ENCODE measurements around the gene ERC2. TPM values are rescaled to one million over a fixed set of nuclear protein-coding genes. Genes with fewer than 3 reads are reported as not detected.
"Not testable (repeated sequence)": the region's sequence is repeated elsewhere in the genome, so short reads cannot be mapped to it uniquely, and the experiment has no call there.

The ERC2 gene
- polyA plus RNA-seq (2013) = 1.3 and 1.4 TPM in 2 replicates

GRCh38 chr3:56468184-56469106 is at the start of gene ERC2:
ERC2 (minus strand) TSS chr3:56468467.
- Histone ChIP-seq H3K18ac (ENCODE audit: low read length) (no peak within 1 kb of the TSS), H3K27ac (ENCODE audit: low read depth, low read length) (no peak within 1 kb of the TSS), H3K4me3 (ENCODE audit: low read depth, low read length) (peak within 1 kb of the TSS; percentile 78), H3K14ac (ENCODE audit: low read length) (no peak within 1 kb of the TSS), H3K36me3 (ENCODE audit: control insufficient read depth in 1 of 2, insufficient read depth in 2 of 2, low read length in 2 of 2) (no peaks in the 10 kb centered on the region), H3K9ac (ENCODE audit: low read length) (peak within 1 kb of the TSS; percentile 80), H3K4ac (ENCODE audit: low read depth, low read length) (no peak within 1 kb of the TSS), H3K27me3 (ENCODE audit: insufficient read depth, low read length) (no peaks in the 10 kb centered on the region), H3K4me1 (ENCODE audit: control insufficient read depth in 1 of 2, insufficient read depth in 2 of 2, low read length in 2 of 2) (peaks cover 0 to 2% of the 10 kb centered on the region in 2 experiments), H4K12ac (ENCODE audit: low read depth, low read length) (no peak within 1 kb of the TSS), H2AFZ (ENCODE audit: insufficient read depth, low read length, poor library complexity) (peak within 1 kb of the TSS; percentile 88), H4K8ac (ENCODE audit: low read depth, low read length) (peak within 1 kb of the TSS; percentile 4), H2AK5ac (ENCODE audit: low read length) (no peak within 1 kb of the TSS), H3K79me1 (ENCODE audit: low read length) (no peaks in the 10 kb centered on the region), H2BK12ac (ENCODE audit: low read length) (no peak within 1 kb of the TSS), H2BK5ac (ENCODE audit: low read depth, low read length, poor library complexity) (no peak within 1 kb of the TSS), H3K79me2 (ENCODE audit: control insufficient read depth, insufficient read depth, low read length, poor library complexity) (no peaks in the 10 kb centered on the region), H3K4me2 (ENCODE audit: low read length) (peak within 1 kb of the TSS; percentile 100), H3K23ac (ENCODE audit: low read length) (no peak within 1 kb of the TSS), H2BK120ac (ENCODE audit: insufficient read depth, low read length, poor library complexity) (no peak within 1 kb of the TSS), H4K91ac (ENCODE audit: low read depth, low read length) (peak within 1 kb of the TSS; percentile 42), H3K9me3 (ENCODE audit: insufficient read depth, low read depth, low read length) (no peaks in the 10 kb centered on the region)
- no CpG with 5 or more reads among the region's 82 CpGs for WGBS (ENCODE audit: extremely low coverage, insufficient coverage, insufficient read length)
- peak; percentile 31 to 48 for DNase-seq

- Histone ChIP-seq H2BK12ac (ENCODE audit: low read length) (no peak overlapping the region), H2BK5ac (ENCODE audit: low read depth, low read length, poor library complexity) (no peak overlapping the region), H3K27me3 (ENCODE audit: insufficient read depth, low read length) (no peaks in the 10 kb centered on the region), H3K4me1 (ENCODE audit: control insufficient read depth in 1 of 2, insufficient read depth in 2 of 2, low read length in 2 of 2) (no peaks in the 10 kb centered on the region), H2BK120ac (ENCODE audit: insufficient read depth, low read length, poor library complexity) (no peak overlapping the region), H4K8ac (ENCODE audit: low read depth, low read length) (no peak overlapping the region), H3K4ac (ENCODE audit: low read depth, low read length) (no peak overlapping the region), H3K14ac (ENCODE audit: low read length) (no peak overlapping the region), H4K12ac (ENCODE audit: low read depth, low read length) (no peak overlapping the region), H3K36me3 (ENCODE audit: control insufficient read depth in 1 of 2, insufficient read depth in 2 of 2, low read length in 2 of 2) (no peaks in the 10 kb centered on the region), H3K4me2 (ENCODE audit: low read length) (no peak overlapping the region), H2AK5ac (ENCODE audit: low read length) (no peak overlapping the region), H3K4me3 (ENCODE audit: low read depth, low read length) (no peak overlapping the region), H3K18ac (ENCODE audit: low read length) (no peak overlapping the region), H2AFZ (ENCODE audit: insufficient read depth, low read length, poor library complexity) (no peak overlapping the region), H4K91ac (ENCODE audit: low read depth, low read length) (no peak overlapping the region), H3K9ac (ENCODE audit: low read length) (no peak overlapping the region), H3K79me2 (ENCODE audit: control insufficient read depth, insufficient read depth, low read length, poor library complexity) (no peaks in the 10 kb centered on the region), H3K79me1 (ENCODE audit: low read length) (no peaks in the 10 kb centered on the region), H3K23ac (ENCODE audit: low read length) (no peak overlapping the region), H3K27ac (ENCODE audit: low read depth, low read length) (no peak overlapping the region), H3K9me3 (ENCODE audit: insufficient read depth, low read depth, low read length) (no peaks in the 10 kb centered on the region)
- WGBS (ENCODE audit: extremely low coverage, insufficient coverage, insufficient read length) = no CpG with 5 or more reads among the region's 3 CpGs
- no peak for DNase-seq
These were observed 34.5 kb upstream of the ERC2 start for GRCh38 chr3:56502738-56503137.

DNA sequence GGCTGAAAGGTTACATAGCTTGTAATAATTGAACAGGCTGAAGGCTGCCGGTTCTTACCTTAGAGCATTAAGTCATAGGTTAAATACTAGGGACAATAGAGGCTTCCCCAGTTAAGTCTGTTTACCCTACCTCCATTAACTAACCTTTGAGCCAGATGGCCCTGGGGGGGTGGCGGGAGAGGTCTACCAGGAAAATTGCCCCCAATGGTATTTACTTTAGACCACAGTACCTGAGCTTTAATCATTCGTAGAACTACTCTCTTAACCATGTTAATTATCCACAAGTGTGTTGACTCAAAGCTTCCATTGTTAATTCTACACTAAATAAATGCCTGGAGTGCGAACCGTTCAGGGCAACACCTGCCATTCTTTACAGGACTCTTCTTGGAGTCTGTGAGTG is 28.1 kb upstream of the ERC2 start:
- H3K27me3 ChIP-seq (ENCODE audit: insufficient read depth, low read length); H3K79me2 ChIP-seq (ENCODE audit: control insufficient read depth, insufficient read depth, low read length, poor library complexity); H2BK120ac ChIP-seq (ENCODE audit: insufficient read depth, low read length, poor library complexity); H3K14ac ChIP-seq (ENCODE audit: low read length); H3K27ac ChIP-seq (ENCODE audit: low read depth, low read length); H4K12ac ChIP-seq (ENCODE audit: low read depth, low read length); H3K79me1 ChIP-seq (ENCODE audit: low read length); H2BK5ac ChIP-seq (ENCODE audit: low read depth, low read length, poor library complexity); H3K18ac ChIP-seq (ENCODE audit: low read length); H3K36me3 ChIP-seq (ENCODE audit: control insufficient read depth in 1 of 2, insufficient read depth in 2 of 2, low read length in 2 of 2); DNase-seq; H3K4ac ChIP-seq (ENCODE audit: low read depth, low read length); H3K9ac ChIP-seq (ENCODE audit: low read length); H2AFZ ChIP-seq (ENCODE audit: insufficient read depth, low read length, poor library complexity); H2BK12ac ChIP-seq (ENCODE audit: low read length); H3K4me3 ChIP-seq (ENCODE audit: low read depth, low read length); H3K4me2 ChIP-seq (ENCODE audit: low read length); H4K91ac ChIP-seq (ENCODE audit: low read depth, low read length); H3K23ac ChIP-seq (ENCODE audit: low read length); H4K8ac ChIP-seq (ENCODE audit: low read depth, low read length); H3K4me1 ChIP-seq (ENCODE audit: control insufficient read depth in 1 of 2, insufficient read depth in 2 of 2, low read length in 2 of 2); H3K9me3 ChIP-seq (ENCODE audit: insufficient read depth, low read depth, low read length); H2AK5ac ChIP-seq (ENCODE audit: low read length): not testable (repeated sequence)
- WGBS (ENCODE audit: extremely low coverage, insufficient coverage, insufficient read length) = no CpG with 5 or more reads among the region's 5 CpGs

DNA sequence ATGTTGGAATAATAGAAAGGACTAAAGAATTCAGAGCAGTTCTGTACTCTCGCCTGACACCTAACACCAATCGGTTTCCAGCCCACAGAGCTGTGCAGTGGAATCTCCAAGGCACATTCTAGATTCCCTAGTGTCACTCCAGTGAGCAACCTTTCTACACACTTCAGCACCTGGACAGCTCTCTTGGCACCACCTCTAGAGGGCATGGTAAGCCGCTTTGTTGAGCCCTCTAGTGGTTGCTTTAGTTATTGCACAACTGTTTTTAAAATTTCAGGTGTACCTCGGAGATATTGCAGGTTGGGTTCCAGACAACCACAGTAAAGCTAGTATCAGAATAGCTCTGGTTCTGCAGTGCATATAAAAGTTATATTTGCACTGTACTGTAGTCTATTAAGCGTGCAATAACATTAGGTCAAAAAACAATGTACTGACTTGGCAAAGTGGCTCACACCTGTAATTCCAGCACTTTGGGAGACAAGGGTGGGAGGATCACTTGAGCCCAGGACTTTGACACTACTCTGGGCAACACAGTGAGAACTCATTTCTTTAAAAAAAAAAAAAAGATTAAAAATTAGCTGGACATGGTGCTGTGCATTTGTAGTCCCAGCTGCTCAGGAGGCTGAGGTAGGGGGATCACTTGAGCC is 26.5 kb upstream of the ERC2 start:
- no peaks in the 10 kb centered on the region for H3K79me1 ChIP-seq (ENCODE audit: low read length)

More for the DNA sequence above, 26.5 kb upstream of the ERC2 start:
- H3K36me3 ChIP-seq (ENCODE audit: control insufficient read depth in 1 of 2, insufficient read depth in 2 of 2, low read length in 2 of 2) = no peaks in the 10 kb centered on the region
- no peaks in the 10 kb centered on the region for H3K79me2 ChIP-seq (ENCODE audit: control insufficient read depth, insufficient read depth, low read length, poor library complexity)
- H3K27ac ChIP-seq (ENCODE audit: low read depth, low read length) = no peak overlapping the region
- no peak overlapping the region for H3K9ac ChIP-seq (ENCODE audit: low read length)
- H3K14ac ChIP-seq (ENCODE audit: low read length) = no peak overlapping the region
- no peak overlapping the region for H2AFZ ChIP-seq (ENCODE audit: insufficient read depth, low read length, poor library complexity)
- no peak overlapping the region for H4K12ac ChIP-seq (ENCODE audit: low read depth, low read length)
- no peak overlapping the region for H4K91ac ChIP-seq (ENCODE audit: low read depth, low read length)
- no peak overlapping the region for H3K23ac ChIP-seq (ENCODE audit: low read length)
- H3K27me3 ChIP-seq (ENCODE audit: insufficient read depth, low read length) = no peaks in the 10 kb centered on the region
- H3K4ac ChIP-seq (ENCODE audit: low read depth, low read length) = no peak overlapping the region
- H3K18ac ChIP-seq (ENCODE audit: low read length) = no peak overlapping the region
- no peak overlapping the region for H2BK120ac ChIP-seq (ENCODE audit: insufficient read depth, low read length, poor library complexity)
- peak; percentile 71 to 98 for DNase-seq
- H3K4me1 ChIP-seq (ENCODE audit: control insufficient read depth in 1 of 2, insufficient read depth in 2 of 2, low read length in 2 of 2) = no peaks in the 10 kb centered on the region
- no peaks in the 10 kb centered on the region for H3K9me3 ChIP-seq (ENCODE audit: insufficient read depth, low read depth, low read length)
- no peak overlapping the region for H3K4me3 ChIP-seq (ENCODE audit: low read depth, low read length)
- H2BK12ac ChIP-seq (ENCODE audit: low read length) = no peak overlapping the region
- no peak overlapping the region for H2AK5ac ChIP-seq (ENCODE audit: low read length)
- no peak overlapping the region for H2BK5ac ChIP-seq (ENCODE audit: low read depth, low read length, poor library complexity)
- H4K8ac ChIP-seq (ENCODE audit: low read depth, low read length) = no peak overlapping the region
- no CpG with 5 or more reads among the region's 5 CpGs for WGBS (ENCODE audit: extremely low coverage, insufficient coverage, insufficient read length)
- no peak overlapping the region for H3K4me2 ChIP-seq (ENCODE audit: low read length)
